CD4-positive, alpha-beta T cell treated with Interleukin-2 at 100 ng/mL for 4 hours (primary cell): ENCODE measurements around the gene KATNA1.

Experiments
- DNase-seq: peaks from one replicate; pipeline ENCODE4 v3.0.0-alpha.2; 2020; ENCODE audit warnings: low spot score

Gene KATNA1

GRCh38 chr6:149608381-149608982, 40.0 kb downstream of the KATNA1 start:
- DNase-seq: no peak

GRCh38 chr6:149600508-149600907, 48.0 kb downstream of the KATNA1 start:
- DNase-seq: no peak

GRCh38 chr6:149593408-149593807, 55.1 kb downstream of the KATNA1 start:
- DNase-seq: no peak

GRCh38 chr6:149592983-149593382, 55.5 kb downstream of the KATNA1 start:
- DNase-seq: no peak

GRCh38 chr6:149586149-149586548, 62.4 kb downstream of the KATNA1 start:
- DNase-seq: no peak

GRCh38 chr6:149581349-149581748, 67.2 kb downstream of the KATNA1 start:
- no peak for DNase-seq

GRCh38 chr6:149580880-149581279, 67.6 kb downstream of the KATNA1 start:
- no peak for DNase-seq

- no peak for DNase-seq
These were observed 80.4 kb downstream of the KATNA1 start for GRCh38 chr6:149567945-149568585.

GRCh38 chr6:149567194-149567586, 81.3 kb downstream of the KATNA1 start:
- no peak for DNase-seq

GRCh38 chr6:149566410-149567193, 81.9 kb downstream of the KATNA1 start:
- DNase-seq: peak; percentile 31

- peak; percentile 96 for DNase-seq
These were observed 82.7 kb downstream of the KATNA1 start, which contains the start of gene GINM1 for GRCh38 chr6:149565527-149566409. Gene GINM1, plus strand, starts transcription at chr6:149566375. Its CDS starts 40 bp downstream, at chr6:149566415.

GRCh38 chr6:149563928-149564325, 84.6 kb downstream of the KATNA1 start:
- DNase-seq: no peak

GRCh38 chr6:149563203-149563927, 85.1 kb downstream of the KATNA1 start:
- no peak for DNase-seq

- peak; percentile 25 for DNase-seq
These were observed 87.8 kb downstream of the KATNA1 start for GRCh38 chr6:149560736-149561135.

GRCh38 chr6:149559389-149559788, 89.1 kb downstream of the KATNA1 start:
- no peak for DNase-seq

GRCh38 chr6:149558029-149558428, 90.5 kb downstream of the KATNA1 start:
- DNase-seq: no peak

GRCh38 chr6:149551920-149552319, 96.6 kb downstream of the KATNA1 start:
- DNase-seq: no peak

GRCh38 chr6:149545754-149546471, 102.6 kb downstream of the KATNA1 start, which contains the start of gene PPIL4:
Gene PPIL4, minus strand, starts transcription at chr6:149546043. Its CDS starts 38 bp downstream, at chr6:149546005.
- peak; percentile 95 for DNase-seq

GRCh38 chr6:149545258-149545753, 103.2 kb downstream of the KATNA1 start:
- DNase-seq: peak; percentile 80
